Activated CD8-positive, alpha-beta T cell treated with anti-CD3 and anti-CD28 coated beads for 36 hours (primary cell): Measurements from ENCODE around the gene LGR6. TPM values are rescaled to one million over a fixed set of nuclear protein-coding genes. Genes with fewer than 3 reads are reported as not detected.
"Not testable (repeated sequence)": the region's sequence is repeated elsewhere in the genome, so short reads cannot be mapped to it uniquely, and the experiment has no call there.

Source experiments
- ATAC-seq: fragments of 200-7000 bp; cut with Tn5 transposase; one replicate; pipeline ENCODE4 v1.10.0; 2021; ENCODE audit warnings: mild to moderate bottlenecking, moderate library complexity
- CTCF ChIA-PET: fragments of 350-600 bp; sonication (Branson Sonifier 250); formaldehyde crosslinking; loops from one replicate; lab custom pipeline; 2021; ENCODE audit warnings: antibody characterized with exemption; lab: Charles Lee
- POLR2A ChIA-PET: fragments of 350-600 bp; sonication (Branson Sonifier 250); formaldehyde crosslinking; loops from one replicate; lab custom pipeline; 2021; ENCODE audit warnings: antibody characterized with exemption; lab: Charles Lee
- DNase-seq: peaks from one replicate; pipeline ENCODE4 v3.0.0-alpha.2; 2020
- H3K27ac Mint-ChIP-seq: one replicate; pipeline ENCODE4 v1.8.0; 2021; ENCODE audit warnings: mild to moderate bottlenecking, mixed read lengths
- H3K27me3 Mint-ChIP-seq: one replicate; pipeline ENCODE4 v1.8.0; 2021; ENCODE audit warnings: mixed read lengths
- H3K36me3 Mint-ChIP-seq: one replicate; pipeline ENCODE4 v1.8.0; 2021; ENCODE audit warnings: low read depth, mixed read lengths
- H3K4me1 Mint-ChIP-seq: one replicate; pipeline ENCODE4 v1.8.0; 2021; ENCODE audit warnings: low read depth, mixed read lengths
- H3K4me3 Mint-ChIP-seq: one replicate; pipeline ENCODE4 v1.8.0; 2021; ENCODE audit warnings: mild to moderate bottlenecking, moderate library complexity, mixed read lengths
- H3K9me3 Mint-ChIP-seq: one replicate; pipeline ENCODE4 v1.8.0; 2021; ENCODE audit warnings: mixed read lengths
- CTCF ChIP-seq: fragments of 200-600 bp; IDR thresholded peaks from one replicate; pipeline ENCODE4 v1.8.0; 2022; ENCODE audit warnings: antibody characterized with exemption, mild to moderate bottlenecking
- intact Hi-C: fragments of 100-400 bp; cut with micrococcal nuclease; formaldehyde crosslinking; loops from one replicate; pipeline ENCODE4 v1.10.0; 2022
- total RNA-seq, 2 experiments: library from RNA; stranded (reverse); gene quantifications; one replicate each; pipeline ENCODE4 v1.2.3, GENCODE V29; 2021

Gene LGR6
- total RNA-seq, 2 experiments from 2014 or later = 0.34 TPM

- H3K27ac Mint-ChIP-seq = no peak overlapping the region
- peaks cover 3% of the 10 kb centered on the region for H3K4me1 Mint-ChIP-seq
- peaks cover 8% of the 10 kb centered on the region for H3K27me3 Mint-ChIP-seq
- TF ChIP-seq CTCF = no peak
- no peak overlapping the region for H3K4me3 Mint-ChIP-seq
- CTCF ChIA-PET = interaction anchor here (0.8 to 1.0 kb wide), 3 partner anchors 9 to 39 kb away, joined by 3 to 4 read pairs (median 3); no protein-coding TSS in a partner anchor
- POLR2A ChIA-PET = no interaction called here
- no peaks in the 10 kb centered on the region for H3K9me3 Mint-ChIP-seq
- no peak for ATAC-seq
- intact Hi-C loops = no loop called here
- no peak for DNase-seq
- no peaks in the 10 kb centered on the region for H3K36me3 Mint-ChIP-seq
These were observed 41.5 kb downstream of the LGR6 start for GRCh38 chr1:202235003-202235660.

- H3K9me3 Mint-ChIP-seq = no peaks in the 10 kb centered on the region
- peak; percentile 81 for TF ChIP-seq CTCF
- peaks cover 3% of the 10 kb centered on the region for H3K4me1 Mint-ChIP-seq
- intact Hi-C loops = no loop called here
- ATAC-seq (peak; percentile 92), DNase-seq (peak; percentile 83)
- H3K36me3 Mint-ChIP-seq = no peaks in the 10 kb centered on the region
- H3K27me3 Mint-ChIP-seq = peaks cover 8% of the 10 kb centered on the region
- H3K4me3 Mint-ChIP-seq = no peak overlapping the region
- ChIA-PET POLR2A (no interaction called here), CTCF (interaction anchor here (0.7 to 2.0 kb wide), 12 partner anchors 9 to 135 kb away, joined by 3 to 9 read pairs (median 3); no protein-coding TSS in a partner anchor)
- H3K27ac Mint-ChIP-seq = peak overlapping the region; percentile 36
These were observed 42.5 kb downstream of the LGR6 start for GRCh38 chr1:202235856-202236837.

GRCh38 chr1:202237052-202237451 is 43.5 kb downstream of the LGR6 start:
- peak; percentile 61 for DNase-seq
- peak; percentile 77 for ATAC-seq
- H3K4me3 Mint-ChIP-seq = no peak overlapping the region
- H3K9me3 Mint-ChIP-seq = no peaks in the 10 kb centered on the region
- ChIA-PET CTCF (interaction anchor here (0.7 to 2.0 kb wide), 13 partner anchors 9 to 136 kb away, joined by 3 to 9 read pairs (median 3); no protein-coding TSS in a partner anchor), POLR2A (no interaction called here)
- no peaks in the 10 kb centered on the region for H3K36me3 Mint-ChIP-seq
- peaks cover 3% of the 10 kb centered on the region for H3K4me1 Mint-ChIP-seq
- no peak for TF ChIP-seq CTCF
- H3K27me3 Mint-ChIP-seq = peaks cover 8% of the 10 kb centered on the region
- intact Hi-C loops = no loop called here
- H3K27ac Mint-ChIP-seq = no peak overlapping the region

- intact Hi-C loops = no loop called here
- peaks cover 3% of the 10 kb centered on the region for H3K4me1 Mint-ChIP-seq
These were observed 45.3 kb downstream of the LGR6 start for GRCh38 chr1:202238914-202239313.

GRCh38 chr1:202240226-202240625 is 46.6 kb downstream of the LGR6 start:
- CTCF ChIA-PET = interaction anchor here (0.9 to 1.3 kb wide), 3 partner anchors 15 to 76 kb away, joined by 3 to 6 read pairs (median 4); no protein-coding TSS in a partner anchor
- H3K27ac Mint-ChIP-seq, DNase-seq, H3K4me3 Mint-ChIP-seq, H3K36me3 Mint-ChIP-seq, H3K9me3 Mint-ChIP-seq, H3K4me1 Mint-ChIP-seq, intact Hi-C loops, H3K27me3 Mint-ChIP-seq, ATAC-seq, POLR2A ChIA-PET: not testable (repeated sequence)

More at GRCh38 chr1:202238914-202239313, 45.3 kb downstream of the LGR6 start:
- TF ChIP-seq CTCF = no peak
- ATAC-seq (no peak), DNase-seq (no peak)
- ChIA-PET POLR2A (no interaction called here), CTCF (interaction anchor here (1.2 kb wide), 1 partner anchor 14 kb away, joined by 3 read pairs; no protein-coding TSS in a partner anchor)
- Mint-ChIP-seq H3K4me3 (no peak overlapping the region), H3K36me3 (no peaks in the 10 kb centered on the region), H3K27ac (no peak overlapping the region), H3K9me3 (no peaks in the 10 kb centered on the region), H3K27me3 (peaks cover 8% of the 10 kb centered on the region)
